ENCODE measurements around the gene HSD17B12. TPM values are rescaled to one million over a fixed set of nuclear protein-coding genes. Genes with fewer than 3 reads are reported as not detected.

Gene HSD17B12
- total and polyA plus RNA-seq, 2 donors (not counting 3 experiments of a cell fraction or from before 2014, with no cell fraction given), result 41.5 to 96.5 TPM

GRCh38 chr11:43706631-43707030 is 26.1 kb downstream of the HSD17B12 start:
- H3K36me3 ChIP-seq (ENCODE audit: control insufficient read depth in 2 of 2, extremely low read depth in 1 of 2, insufficient read depth in 2 of 2, low read length in 2 of 2), result no peaks in the 10 kb centered on the region
- H4K20me1 ChIP-seq (replicated peaks; ENCODE audit: control insufficient read depth, extremely low read depth, insufficient read depth, low read length), result peaks cover 4% of the 10 kb centered on the region
- TF ChIP-seq GATA2 (IDR thresholded peaks at IDR 0.05; ENCODE audit: insufficient read depth, insufficient read length, low read depth, low read length) (no peak), POLR2A (IDR thresholded peaks at IDR 0.05; ENCODE audit: low read depth, low read length) (no peak), JUN (IDR thresholded peaks at IDR 0.05; ENCODE audit: borderline replicate concordance, insufficient read depth, insufficient read length, low read depth) (no peak), MAX (IDR thresholded peaks at IDR 0.05; ENCODE audit: insufficient read depth, insufficient read length) (no peak), EZH2 (IDR thresholded peaks at IDR 0.05; ENCODE audit: borderline replicate concordance, low read depth, low read length, severe bottlenecking) (no peak), POLR2AphosphoS5 (IDR thresholded peaks at IDR 0.05; ENCODE audit: insufficient read depth, low read depth, low read length) (no peak), CTCF (IDR thresholded peaks at IDR 0.05; ENCODE audit: extremely low read depth in 1 of 2, insufficient read depth in 1 of 2, low read depth in 1 of 2, low read length in 2 of 2) (no peak), FOS (IDR thresholded peaks at IDR 0.05; ENCODE audit: borderline replicate concordance, insufficient read depth, low read length) (no peak), MYC (IDR thresholded peaks at IDR 0.05; ENCODE audit: low read depth, low read length) (no peak)
- intact Hi-C loops (cut with micrococcal nuclease), result no loop called here
- H3K4me2 ChIP-seq (ENCODE audit: insufficient read depth, low read length), result no peak overlapping the region
- no peak for FAIRE-seq
- H3K4me3 ChIP-seq (replicated peaks in 1 of 3; ENCODE audit: insufficient read depth in 1 of 3, low read depth in 1 of 3, low read length in 3 of 3), result no peak overlapping the region
- no peaks in the 10 kb centered on the region for H3K4me1 ChIP-seq (ENCODE audit: control insufficient read depth, extremely low read depth, insufficient read depth, low read length)
- no peaks in the 10 kb centered on the region for H3K9me1 ChIP-seq (replicated peaks; ENCODE audit: control insufficient read depth, extremely low read depth, insufficient read depth, low read length)
- dilution Hi-C loops (cut with MboI; ENCODE audit: extremely low pct_ligation_motif_present, low sequenced_read_pairs), result no loop called here
- no peak overlapping the region for H3K27ac ChIP-seq (ENCODE audit: insufficient read depth, low read depth, low read length)
- peaks cover 58% of the 10 kb centered on the region for H3K79me2 ChIP-seq (ENCODE audit: control insufficient read depth, insufficient read depth, low read length)
- no peak overlapping the region for H3K9ac ChIP-seq (replicated peaks; ENCODE audit: extremely low read depth, insufficient read depth, low read length)
- DNase-seq (ENCODE audit: low read depth, low spot score), result no peak
- ChIA-PET POLR2A (no interaction called here), CTCF (no interaction called here)
- no peaks in the 10 kb centered on the region for H3K27me3 ChIP-seq (ENCODE audit: control insufficient read depth in 2 of 2, insufficient read depth in 2 of 2, low read length in 2 of 2)
- no TSS peak for BruUV-seq (replicated peaks)
- H3K9me3 ChIP-seq (replicated peaks; ENCODE audit: control insufficient read depth, insufficient read depth, low read length), result no peaks in the 10 kb centered on the region
- no peak overlapping the region for H2AFZ ChIP-seq (ENCODE audit: low read depth, low read length)

Data from endothelial cell of umbilical vein (primary cell).